Nephron (organoid): ENCODE results near the gene DLX1.

Experiments
- H3K27ac Mint-ChIP-seq, 3 experiments: 2 replicates each; pipeline ENCODE4 v1.8.0; 2020; ENCODE audit warnings: mixed read lengths in 3 of 3, mild to moderate bottlenecking in 2 of 3, moderate library complexity in 1 of 3
- H3K27me3 Mint-ChIP-seq: 2 replicates; pipeline ENCODE4 v1.8.0; 2021; ENCODE audit warnings: low read depth, mild to moderate bottlenecking, moderate library complexity, mixed read lengths
- H3K36me3 Mint-ChIP-seq: 2 replicates; pipeline ENCODE4 v1.8.0; 2020; ENCODE audit warnings: low read depth, mixed read lengths
- H3K4me1 Mint-ChIP-seq: 2 replicates; pipeline ENCODE4 v1.8.0; 2020; ENCODE audit warnings: mixed read lengths
- H3K4me3 Mint-ChIP-seq, 3 experiments: 2 replicates each; pipeline ENCODE4 v1.8.0; 2020; ENCODE audit warnings: mild to moderate bottlenecking in 3 of 3, mixed read lengths in 3 of 3, moderate library complexity in 2 of 3
- H3K9me3 Mint-ChIP-seq: 2 replicates; pipeline ENCODE4 v1.8.0; 2020; ENCODE audit warnings: mixed read lengths
- CTCF ChIP-seq, 3 experiments: fragments of 200-600 bp; sonication (generic); IDR thresholded peaks; one replicate each; pipeline ENCODE4 v1.5.0; 2021; ENCODE audit warnings: antibody characterized with exemption in 3 of 3; ENCODE audit not compliant: unreplicated experiment in 3 of 3

Gene DLX1

DNA sequence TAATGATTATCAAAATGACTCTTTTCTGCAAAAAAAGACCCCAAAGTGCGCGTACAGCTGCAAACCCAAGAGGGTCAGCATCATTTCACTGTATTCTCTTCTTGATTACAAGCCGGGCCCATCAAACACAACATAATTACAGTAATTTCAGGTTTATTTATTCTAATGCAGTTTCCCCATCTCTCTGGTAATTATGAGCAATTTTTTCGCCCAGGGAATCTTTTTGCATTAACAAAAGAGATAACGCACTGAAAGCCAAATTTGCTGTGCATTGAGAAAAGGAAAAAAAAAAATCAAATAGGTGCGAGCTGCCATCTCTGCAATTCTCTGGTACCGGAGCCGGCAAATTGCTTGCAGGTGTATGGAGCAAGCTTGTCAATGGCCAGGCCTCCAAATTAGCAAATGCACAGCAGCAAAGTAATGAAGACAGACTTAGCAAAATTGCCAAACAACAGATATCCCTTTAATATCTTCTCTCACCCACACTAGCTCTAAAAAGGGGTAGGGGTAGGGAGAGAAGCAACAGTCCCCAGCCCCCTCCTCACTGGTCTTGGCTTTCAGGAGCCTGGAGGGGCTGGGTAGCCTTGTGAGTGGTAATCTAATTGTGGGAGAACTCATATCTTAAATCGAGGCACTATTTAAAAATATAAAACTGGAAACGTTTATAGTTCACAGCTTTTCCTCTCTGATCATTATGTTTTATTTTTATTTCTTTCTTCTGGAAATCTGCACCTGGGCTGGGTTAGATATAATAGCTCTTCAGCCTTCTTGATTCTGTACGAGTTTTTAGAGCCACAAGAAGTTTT lies 6.7 kb downstream of the DLX1 start:
- no peak overlapping the region for H3K4me3 Mint-ChIP-seq
- H3K27me3 Mint-ChIP-seq = peaks cover 100% of the 10 kb centered on the region
- no peaks in the 10 kb centered on the region for H3K36me3 Mint-ChIP-seq
- no peak overlapping the region for H3K27ac Mint-ChIP-seq
- H3K9me3 Mint-ChIP-seq = peaks cover 3% of the 10 kb centered on the region
- H3K4me1 Mint-ChIP-seq = peaks cover 41% of the 10 kb centered on the region
- no peak for TF ChIP-seq CTCF (IDR thresholded peaks at IDR 0.05; ENCODE audit: unreplicated experiment in 3 of 3)

- H3K4me1 Mint-ChIP-seq = peaks cover 32% of the 10 kb centered on the region
- H3K27ac Mint-ChIP-seq = no peak overlapping the region
- no peaks in the 10 kb centered on the region for H3K36me3 Mint-ChIP-seq
- H3K27me3 Mint-ChIP-seq = peaks cover 100% of the 10 kb centered on the region
- H3K9me3 Mint-ChIP-seq = peaks cover 3% of the 10 kb centered on the region
- no peak for TF ChIP-seq CTCF (IDR thresholded peaks at IDR 0.05; ENCODE audit: unreplicated experiment in 3 of 3)
- H3K4me3 Mint-ChIP-seq = peak overlapping the region in 2 of 3 experiments; percentile 20 to 26
Observed at GRCh38 chr2:172092716-172093415, 7.6 kb downstream of the DLX1 start.

- Mint-ChIP-seq H3K4me1 (peaks cover 29% of the 10 kb centered on the region), H3K27ac (no peak overlapping the region), H3K36me3 (no peaks in the 10 kb centered on the region), H3K27me3 (peaks cover 100% of the 10 kb centered on the region), H3K4me3 (peak overlapping the region; percentile 27 to 69 (median 58)), H3K9me3 (peaks cover 3% of the 10 kb centered on the region)
- no peak for TF ChIP-seq CTCF (IDR thresholded peaks at IDR 0.05; ENCODE audit: unreplicated experiment in 3 of 3)
Observed at GRCh38 chr2:172093416-172094293, 8.3 kb downstream of the DLX1 start.

DNA sequence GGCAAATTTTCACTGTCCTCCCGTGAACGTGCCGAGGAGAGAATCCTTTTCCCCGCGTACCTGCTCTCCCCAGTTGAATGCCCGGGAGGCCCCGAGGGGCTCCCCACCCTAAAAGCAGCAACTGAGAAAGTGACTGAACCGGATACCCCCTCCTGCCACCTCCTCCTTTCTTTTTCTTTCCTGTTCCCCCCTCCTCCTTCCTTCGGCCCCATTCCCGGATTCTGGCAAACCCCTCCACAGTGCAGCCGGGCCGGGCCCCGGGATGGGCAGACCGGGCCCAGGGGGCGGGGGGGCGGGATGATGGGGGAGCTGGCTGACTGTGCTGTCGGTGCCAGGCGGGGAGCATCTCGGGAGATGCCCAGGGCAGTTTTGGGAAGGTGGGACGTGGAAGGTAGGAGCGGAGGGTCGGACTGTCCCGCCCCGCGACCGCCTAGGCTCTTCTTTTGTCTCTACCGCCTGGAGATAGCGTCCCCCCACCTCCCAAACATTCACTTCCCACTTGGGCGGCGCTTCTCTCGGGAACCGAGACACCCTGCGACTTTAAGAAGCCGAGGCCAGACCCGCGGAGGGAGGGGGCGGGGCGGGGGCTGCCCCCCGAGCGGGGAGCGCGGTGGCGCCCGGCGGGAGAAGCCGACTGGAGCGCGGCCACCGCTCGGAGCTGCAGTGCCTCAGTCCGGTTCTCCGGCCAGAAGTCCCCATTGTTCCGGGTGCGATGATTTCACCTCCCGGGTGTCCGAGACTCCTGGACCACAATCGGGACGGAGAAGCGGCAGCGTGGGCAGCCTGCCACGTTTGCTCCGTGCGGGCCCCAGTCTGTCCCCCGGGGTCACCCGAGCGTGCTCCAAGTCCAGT lies 9.2 kb downstream of the DLX1 start:
- peaks cover 3% of the 10 kb centered on the region for H3K9me3 Mint-ChIP-seq
- H3K4me1 Mint-ChIP-seq = peaks cover 29% of the 10 kb centered on the region
- peaks cover 100% of the 10 kb centered on the region for H3K27me3 Mint-ChIP-seq
- H3K36me3 Mint-ChIP-seq = no peaks in the 10 kb centered on the region
- peak overlapping the region in 2 of 3 experiments; percentile 58 to 71 for H3K4me3 Mint-ChIP-seq
- TF ChIP-seq CTCF (IDR thresholded peaks at IDR 0.05; ENCODE audit: unreplicated experiment in 3 of 3) = no peak
- H3K27ac Mint-ChIP-seq = no peak overlapping the region
